NOMO-1 treated with DMSO at 0.1 percent for 48 hours (cell line): ENCODE data around the gene SYNPR.
A peak's percentile ranks its signal among the peaks of the same experiment; 100 is the strongest.
"Not testable (repeated sequence)": the region's sequence is repeated elsewhere in the genome, so short reads cannot be mapped to it uniquely, and the experiment has no call there.

Experiments used
- DNase-seq: peaks from one replicate; lab custom pipeline; 2025; ENCODE audit not compliant: unreplicated experiment; lab: John Stamatoyannopoulos, UW

The SYNPR gene

DNA sequence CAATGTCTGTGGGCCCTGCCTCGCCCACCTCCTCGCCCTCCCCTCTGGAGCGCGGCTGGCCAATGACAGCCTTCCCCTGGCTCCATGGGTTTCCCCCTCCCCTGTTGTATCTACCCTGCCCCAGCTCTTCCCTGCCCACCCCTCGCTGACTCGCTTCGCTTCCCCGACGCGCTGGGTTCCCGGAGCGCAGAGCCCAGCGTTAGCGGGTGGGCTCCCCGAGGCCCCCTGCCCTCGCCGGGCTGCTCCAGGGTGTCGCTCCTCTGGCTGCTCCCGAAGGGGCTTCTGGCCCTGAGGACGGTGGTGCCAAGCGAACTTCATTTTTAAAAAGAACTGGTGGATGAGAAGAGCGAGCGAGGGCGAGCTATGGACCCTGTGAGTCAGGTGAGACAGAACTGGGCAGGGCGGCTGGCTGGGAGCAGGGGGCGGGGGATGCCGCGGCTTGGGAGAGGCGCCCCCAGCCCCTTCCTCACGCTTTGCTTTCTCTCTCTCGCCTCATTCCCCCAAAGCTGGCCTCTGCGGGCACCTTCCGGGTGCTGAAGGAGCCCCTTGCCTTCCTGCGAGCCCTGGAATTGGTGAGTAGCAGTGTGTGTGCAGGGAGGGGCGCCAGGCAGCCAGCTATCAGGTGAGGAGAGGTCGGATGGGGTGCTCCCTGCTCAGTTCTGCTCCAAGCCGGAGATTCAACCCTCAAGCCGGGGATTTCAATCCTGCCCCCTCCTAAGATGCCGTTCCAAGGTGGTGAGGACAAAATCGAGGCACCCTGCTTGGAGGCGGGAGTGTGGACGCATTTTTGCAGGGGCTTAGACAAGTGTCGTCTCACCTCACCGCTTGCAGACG, at the start of gene SYNPR:
Gene SYNPR (plus strand): TSS at position 138 of the 834 bp plus-strand sequence.
- DNase-seq = no peak

DNA sequence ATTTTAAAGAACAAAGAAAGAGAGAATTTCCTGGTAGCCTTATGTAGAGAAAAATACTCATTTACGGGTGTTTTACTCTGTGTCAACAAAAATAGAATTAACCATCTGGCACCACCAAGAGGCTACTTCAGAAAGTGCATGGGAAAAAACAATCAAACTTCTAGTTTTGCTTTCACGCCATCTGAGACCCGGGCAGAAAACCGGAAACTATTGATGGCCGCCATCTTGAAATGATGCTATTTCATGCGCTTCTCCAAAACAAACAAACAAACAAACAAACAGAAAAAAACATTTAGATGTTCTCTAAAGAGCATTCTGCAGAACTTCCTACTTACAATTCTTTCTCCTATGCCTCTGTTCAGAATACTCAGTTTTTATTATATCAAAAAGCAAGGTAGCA, 49.4 kb upstream of the SYNPR start:
- peak; percentile 32 for DNase-seq

DNA sequence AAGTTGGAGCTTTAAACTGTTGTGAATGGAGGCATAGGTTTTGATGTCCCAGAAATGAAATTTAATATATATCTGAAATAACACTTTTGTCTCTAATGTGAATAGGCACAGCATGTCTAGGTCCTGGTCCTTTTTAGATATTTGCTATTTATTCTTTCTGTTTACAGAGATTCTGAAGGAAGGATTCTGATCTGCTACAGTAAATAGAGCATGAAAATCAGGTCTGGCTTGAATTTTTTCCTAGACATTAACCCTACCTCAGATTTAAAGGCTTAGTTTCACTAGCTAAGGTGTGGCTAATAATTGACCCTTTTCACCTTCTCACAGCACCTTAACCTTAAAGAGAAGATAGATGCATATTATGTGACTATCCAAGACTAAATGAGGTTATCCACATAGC, 48.0 kb upstream of the SYNPR start:
- no peak for DNase-seq

DNA sequence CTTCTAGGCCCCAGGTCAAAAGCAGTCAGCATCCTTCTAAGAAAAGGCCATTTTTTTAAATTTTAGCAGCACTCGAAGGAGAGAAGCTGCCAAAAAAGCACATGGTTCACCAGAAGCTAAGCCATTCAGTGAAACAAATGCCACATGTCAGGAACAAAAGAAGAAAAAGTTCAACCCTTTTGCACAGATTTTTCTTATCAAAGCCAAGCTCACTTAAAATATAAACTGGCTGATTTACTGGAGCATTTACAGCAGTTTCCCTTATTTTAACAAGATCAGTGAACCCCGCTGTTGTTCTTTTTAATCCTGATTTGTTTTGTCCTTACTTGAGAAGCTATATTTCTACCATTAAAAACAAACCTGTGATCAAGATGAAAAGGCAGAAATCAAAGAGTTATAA, 46.5 kb upstream of the SYNPR start:
- no peak for DNase-seq

DNA sequence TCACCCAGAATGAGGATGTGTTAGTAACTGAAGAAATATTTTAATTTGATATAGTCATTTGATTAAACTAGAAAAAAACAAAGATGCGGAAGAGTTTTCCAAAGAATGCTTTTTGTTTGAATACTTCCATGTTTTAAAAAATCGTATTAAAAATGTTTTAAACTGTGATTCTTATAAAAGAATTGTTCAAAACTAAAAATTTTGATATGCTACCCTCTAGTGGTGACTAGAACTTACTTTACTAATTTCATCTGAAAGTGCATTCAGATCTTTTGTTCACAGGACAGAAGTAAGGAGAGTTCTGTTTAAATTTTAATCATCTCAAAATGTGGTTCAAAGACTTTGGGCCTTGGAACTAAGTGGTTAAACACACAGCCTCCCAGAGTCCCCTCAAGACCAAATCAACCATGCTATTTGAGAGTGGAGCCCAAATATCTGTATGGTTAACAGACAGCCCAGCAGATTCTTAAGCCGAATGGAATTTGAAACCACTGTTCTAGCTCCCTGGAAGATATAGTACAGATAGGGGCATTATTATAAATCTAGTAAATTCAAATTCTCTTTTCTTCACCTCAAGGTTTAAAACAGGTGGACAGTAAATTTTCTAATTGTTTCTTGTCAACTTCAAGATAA, 45.2 kb upstream of the SYNPR start:
- peak; percentile 3 for DNase-seq

DNA sequence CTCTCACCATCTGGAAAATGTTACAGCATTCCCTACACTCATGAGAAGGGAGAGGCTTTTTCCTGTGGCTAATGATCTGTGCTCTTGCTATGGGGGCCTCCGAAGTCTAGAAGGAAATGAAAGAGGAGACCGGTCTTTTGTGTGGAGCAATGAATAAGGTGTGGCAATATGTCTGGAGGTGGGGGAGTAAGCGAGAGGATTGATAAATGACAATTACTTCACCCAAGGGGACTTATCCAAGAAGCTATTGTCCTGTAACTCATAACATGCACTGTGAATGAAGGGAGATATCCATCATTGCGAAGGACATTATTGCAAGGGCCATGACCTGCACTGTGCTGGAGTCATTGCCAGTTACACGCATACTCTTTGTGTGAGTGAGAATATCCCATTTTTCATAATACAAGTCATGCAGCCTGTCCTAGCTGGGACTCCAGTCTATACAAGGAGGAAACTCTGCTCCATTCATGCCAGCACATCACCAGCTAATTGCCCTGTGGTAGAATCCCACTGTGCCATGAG, 37.7 kb upstream of the SYNPR start:
- no peak for DNase-seq

DNA sequence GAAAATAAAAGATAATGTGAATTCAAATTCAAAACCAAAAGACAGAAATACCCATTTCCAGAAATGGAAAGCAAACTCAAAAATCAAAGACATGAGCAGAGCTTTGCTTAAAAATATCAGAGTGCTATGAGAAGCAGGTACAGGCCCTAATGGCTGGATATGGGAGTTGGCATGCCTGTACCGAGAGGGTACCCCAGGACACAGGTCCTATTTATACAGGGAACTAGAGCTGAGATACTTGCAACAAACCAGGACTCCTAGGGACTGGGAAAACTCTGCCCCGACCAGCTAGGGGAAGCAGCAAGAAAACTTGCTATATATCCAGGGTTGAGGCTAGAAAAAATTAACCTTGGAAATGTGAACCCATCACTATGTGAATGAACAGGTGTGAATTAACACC, 36.0 kb upstream of the SYNPR start:
- no peak for DNase-seq

DNA sequence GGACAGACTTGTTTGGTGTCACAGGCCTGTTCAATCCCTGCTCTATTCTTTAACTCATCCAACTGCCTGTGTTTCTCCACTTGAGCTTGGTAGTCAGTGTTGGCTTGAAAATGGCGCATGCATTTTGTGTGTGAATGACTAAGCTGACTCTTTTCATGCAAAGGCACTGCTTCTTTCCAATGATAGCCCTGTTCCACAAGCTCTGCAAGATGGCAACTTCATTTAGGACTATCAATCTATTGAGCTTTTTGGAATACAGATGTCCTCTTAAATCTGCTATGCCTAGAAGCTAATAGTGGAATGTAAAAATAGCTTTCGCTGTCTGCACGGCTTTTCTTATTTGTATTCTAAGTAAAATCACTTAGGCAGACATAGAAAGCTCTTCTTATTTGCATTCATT, 33.6 kb upstream of the SYNPR start:
- DNase-seq = no peak

DNA sequence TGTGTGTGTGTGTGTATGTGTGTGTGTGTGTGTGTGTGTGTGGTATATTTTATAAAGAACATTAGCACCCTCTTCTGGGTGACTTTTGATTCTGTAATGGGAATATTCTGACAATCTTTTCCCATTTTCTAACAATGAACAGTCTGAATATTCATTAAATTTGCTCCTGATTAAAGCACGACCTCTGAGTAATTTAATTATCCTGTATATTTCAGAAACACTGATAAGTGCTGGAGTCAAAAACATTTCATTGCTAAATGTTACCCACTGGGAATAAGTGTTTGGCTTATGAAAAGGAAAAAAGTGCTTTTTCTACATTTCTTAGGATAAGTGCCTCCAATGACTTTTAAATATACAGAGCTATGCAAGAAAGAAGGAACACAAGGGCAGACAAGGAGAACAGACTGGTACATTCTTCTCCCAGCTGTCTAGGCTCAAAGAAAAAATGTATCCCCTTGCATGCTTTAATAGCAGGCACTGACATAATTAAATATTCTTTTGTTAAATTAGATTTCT, 32.3 kb upstream of the SYNPR start:
- no peak for DNase-seq

DNA sequence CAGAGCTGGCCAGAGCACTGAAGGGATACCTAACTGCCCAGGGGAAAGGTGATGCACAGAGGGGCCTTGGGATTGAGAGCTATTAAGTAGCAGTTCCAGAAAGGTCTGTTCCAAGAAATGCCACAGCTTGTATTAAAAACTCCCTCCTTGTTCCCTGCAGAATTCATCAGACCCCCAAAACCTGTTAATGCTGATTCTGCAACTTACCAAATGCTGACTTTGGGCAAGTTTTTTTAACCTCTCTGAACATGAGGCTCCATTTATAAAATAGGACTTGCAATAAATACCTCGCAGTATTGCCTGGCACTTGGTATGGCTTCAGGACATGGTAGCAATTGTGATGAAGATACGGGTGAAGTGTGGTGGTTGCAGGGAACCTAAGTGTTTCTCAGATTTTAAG, 30.1 kb upstream of the SYNPR start:
- DNase-seq = no peak

DNA sequence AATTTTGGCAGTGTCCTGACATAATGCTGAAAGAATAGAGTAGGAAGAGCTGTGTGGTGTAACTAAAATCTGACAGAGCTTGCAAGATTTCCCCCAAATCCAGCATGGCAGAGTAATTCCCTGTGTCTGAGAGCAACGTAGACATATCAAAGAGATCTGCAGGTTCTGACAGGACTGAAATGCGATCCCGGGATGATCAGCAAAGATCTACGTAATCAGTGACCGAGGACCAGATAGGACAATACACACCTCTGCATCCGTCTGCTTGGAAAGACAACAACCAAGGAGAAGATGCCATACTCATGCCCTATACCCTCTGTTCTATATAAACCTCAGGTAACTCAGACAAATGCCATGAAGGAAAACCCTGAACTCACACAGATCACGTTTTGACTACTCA, 26.6 kb upstream of the SYNPR start:
- DNase-seq = no peak

DNA sequence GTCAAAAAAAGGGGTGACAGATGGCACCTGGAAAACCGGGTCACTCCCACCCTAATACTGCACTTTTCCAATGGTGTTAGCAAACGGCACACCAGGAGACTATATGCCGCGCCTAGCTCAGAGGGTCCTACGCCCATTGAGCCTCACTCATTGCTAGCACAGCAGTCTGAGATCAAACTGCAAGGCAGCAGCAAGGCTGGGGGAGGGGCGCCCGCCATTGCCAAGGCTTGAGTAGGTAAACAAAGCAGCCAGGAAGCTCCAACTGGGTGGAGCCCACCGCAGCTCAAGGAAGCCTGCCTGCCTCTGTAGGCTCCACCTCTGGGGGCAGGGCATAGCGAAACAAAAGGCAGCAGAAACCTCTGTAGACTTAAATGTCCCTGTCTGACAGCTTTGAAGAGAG, 22.3 kb upstream of the SYNPR start:
- not testable (repeated sequence) for DNase-seq

DNA sequence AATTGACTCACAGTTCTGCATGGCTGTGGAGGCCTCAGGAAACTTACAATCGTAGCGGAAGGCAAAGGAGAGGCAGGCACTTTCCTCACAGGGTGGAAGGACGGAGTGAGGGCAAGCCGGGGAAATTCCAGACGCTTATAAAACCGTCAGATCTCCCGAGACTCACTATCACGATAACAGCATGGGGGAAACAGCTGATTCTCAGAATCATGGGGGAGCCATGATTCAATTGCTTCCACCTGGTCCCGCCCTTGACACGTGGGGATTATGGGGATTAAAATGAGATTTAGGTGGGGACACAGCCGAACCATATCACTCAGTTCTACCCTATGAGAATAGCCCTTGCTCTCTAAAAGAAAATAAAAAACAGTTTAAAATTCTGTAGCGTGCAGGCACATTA, 13.4 kb upstream of the SYNPR start:
- no peak for DNase-seq

DNA sequence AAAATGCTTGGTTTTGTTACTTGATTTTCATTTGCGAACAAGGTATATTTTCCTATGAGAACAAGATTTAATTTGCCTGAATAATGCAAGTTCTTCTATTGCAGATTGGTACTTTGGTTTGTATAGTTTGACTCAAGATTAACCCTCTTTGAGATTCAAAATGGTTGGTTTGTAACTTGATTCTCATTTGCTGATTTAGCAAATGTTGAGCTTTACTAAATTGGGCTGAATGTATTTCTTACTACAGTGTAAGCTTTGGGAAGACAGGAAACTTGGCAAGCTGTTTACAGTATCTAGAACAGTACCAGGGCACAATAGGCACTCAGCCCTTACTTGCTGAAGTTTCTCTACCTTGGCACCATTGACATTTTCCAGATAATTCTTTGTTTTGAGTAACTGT, 3.7 kb upstream of the SYNPR start:
- DNase-seq = no peak

DNA sequence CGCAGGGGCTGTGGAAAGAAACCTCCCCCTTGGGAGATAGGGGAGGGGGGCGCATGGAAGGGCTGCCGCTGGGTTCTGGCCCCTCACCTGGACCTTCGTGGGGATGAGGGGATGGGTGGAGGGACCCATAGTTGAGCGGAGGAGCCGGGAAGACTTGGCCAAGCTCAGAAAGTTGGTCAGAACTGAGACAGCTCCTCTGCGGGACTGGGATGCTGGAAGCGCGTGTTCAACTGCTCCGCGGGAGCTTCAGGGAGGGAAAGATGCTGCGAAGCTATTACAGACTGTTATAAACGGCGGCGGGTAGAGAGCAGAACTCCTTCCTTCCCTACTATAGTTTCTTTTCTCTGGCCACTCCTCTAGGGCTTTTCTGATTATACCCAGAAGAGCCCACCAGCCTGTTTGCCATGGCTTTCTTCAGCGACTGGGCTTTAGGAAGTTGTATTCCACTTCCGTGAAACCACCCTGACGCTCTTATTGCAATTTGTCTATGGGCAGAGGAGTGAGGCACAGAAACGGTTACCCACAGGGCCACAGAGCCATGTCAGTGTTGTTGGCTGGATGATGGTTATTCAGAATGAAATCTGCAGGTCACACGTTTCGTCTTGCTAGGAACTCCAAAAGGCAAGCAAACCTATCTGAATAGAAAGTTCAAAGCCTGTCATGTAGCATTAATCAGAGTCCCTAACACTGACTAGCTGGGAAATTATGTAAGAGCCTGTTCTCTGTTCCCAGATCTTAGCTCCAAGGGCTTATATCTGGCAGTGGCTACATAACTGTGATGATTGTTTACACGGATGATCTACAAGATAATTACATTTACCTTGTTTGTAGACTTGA, 1.1 kb downstream of the SYNPR start:
- no peak for DNase-seq

DNA sequence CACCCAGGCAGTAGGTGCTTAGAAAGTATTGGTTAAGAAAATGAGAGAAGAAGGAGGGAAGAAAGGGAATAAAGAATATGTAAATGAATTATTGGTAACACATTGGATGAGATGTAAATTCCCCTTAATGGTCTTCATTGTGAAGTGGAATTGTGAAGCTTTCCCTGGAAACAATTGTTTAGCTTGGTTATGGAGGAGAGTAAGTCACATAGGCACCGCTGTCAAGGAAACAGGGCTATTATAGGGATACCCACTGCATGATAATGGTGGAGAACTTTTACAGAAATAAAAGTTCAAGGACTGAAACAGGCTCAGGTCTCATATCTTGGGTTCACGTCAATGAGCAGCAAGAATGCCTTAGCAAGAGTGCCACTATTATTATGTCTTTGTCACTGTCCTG, 9.5 kb downstream of the SYNPR start:
- no peak for DNase-seq

DNA sequence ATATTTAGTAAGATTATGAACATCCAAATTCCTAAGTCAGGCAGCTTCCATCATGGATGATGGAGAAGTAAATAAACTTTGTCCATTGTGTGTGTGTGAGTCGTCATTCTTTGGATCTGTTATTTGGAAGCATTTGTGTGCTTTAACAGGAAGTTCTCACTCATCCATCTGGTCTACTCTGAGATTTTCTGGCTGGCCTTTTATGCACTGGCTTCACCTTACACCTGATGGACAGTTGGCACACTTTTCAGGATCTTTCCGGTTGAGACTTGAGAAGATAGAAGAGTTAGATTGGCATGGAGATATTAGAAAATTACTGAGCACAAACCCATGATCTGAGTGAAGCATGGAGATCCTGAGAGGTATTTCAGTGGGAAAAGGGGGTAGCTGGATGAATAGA, 12.6 kb downstream of the SYNPR start:
- no peak for DNase-seq

DNA sequence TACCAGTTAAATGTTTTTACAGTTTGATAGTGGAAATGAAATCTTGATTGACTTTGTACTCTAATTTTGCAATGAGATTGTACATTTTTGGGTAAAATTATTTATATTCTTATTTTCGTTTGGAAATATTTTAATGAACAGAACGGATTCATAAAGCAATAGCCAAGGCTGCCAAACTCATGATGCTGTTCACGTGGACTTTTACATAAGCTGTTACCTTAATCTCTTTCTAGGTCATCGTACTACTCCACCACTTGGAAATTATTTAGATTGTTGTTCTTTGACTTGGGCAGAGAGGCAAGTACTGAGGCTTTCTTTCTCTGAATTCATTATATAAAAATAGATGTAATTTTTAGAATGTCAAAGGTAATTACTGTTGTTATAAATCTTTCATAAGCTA, 16.2 kb downstream of the SYNPR start:
- DNase-seq = no peak

DNA sequence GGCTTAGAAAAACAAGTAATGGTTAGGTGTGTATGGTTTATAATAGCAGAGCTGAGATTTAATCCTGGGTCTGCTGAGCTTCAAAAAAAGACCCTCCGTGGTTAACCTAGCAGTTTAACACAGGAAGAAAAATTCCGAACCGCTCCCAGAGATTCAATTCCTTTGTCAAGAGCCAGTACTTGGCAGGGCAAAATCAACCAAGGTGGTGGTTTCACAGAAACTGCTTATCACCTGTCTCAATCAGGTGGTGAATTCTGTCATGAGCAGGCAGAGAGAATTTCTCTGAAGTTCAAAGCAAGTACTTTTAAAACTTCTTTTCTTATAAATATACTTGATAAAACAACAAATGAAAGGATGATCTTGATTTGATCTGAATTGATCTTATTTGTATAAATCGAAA, 17.2 kb downstream of the SYNPR start:
- DNase-seq = no peak

DNA sequence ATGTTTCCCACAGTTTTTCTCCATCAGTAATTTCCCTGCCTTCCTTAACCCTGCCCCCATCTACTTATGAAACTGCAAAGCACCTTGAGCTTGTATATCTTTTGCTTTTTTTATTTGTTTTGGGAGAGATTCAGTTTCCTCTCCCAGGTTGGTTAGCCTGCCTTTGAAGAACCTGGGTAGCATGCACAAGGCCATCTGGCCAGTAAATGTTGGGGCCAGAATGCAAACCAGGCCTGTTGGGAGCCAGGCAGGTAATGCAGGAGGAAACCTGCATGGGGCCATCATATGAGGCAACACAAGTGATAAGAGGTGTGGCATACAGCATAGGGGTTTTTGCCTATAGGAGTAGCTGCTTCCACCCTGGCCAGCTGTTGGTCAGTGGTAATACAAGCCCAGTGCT, 17.7 kb downstream of the SYNPR start:
- DNase-seq = no peak

DNA sequence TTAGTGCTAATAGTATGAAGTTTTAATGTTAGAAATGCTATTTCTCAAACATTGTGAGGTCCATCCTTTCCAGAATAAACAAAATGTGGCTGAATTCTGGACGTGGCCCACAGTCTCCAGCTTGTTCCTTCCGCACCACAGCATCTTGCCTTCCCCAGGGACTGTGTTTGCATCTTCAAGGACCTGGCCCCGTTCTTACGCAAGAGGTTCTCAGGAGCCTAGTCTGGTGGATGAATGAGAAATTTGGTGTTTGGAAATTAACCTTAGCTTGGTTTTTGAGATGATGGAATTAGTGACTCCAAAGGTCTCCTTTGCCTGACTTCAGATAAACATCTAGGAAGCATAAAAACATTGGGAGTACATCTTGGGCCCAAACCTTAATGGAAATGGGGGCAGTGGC, 18.1 kb downstream of the SYNPR start:
- no peak for DNase-seq
